HG02759 (cell line): Measurements from ENCODE around the gene DLX4.

ENCODE experiments used
- ATAC-seq: cut with Tn5 transposase; IDR thresholded peaks from one replicate; pipeline ENCODE4 v1.9.1; 2021; ENCODE audit warnings: mild to moderate bottlenecking, moderate library complexity; ENCODE audit not compliant: unreplicated experiment

Gene DLX4

DNA sequence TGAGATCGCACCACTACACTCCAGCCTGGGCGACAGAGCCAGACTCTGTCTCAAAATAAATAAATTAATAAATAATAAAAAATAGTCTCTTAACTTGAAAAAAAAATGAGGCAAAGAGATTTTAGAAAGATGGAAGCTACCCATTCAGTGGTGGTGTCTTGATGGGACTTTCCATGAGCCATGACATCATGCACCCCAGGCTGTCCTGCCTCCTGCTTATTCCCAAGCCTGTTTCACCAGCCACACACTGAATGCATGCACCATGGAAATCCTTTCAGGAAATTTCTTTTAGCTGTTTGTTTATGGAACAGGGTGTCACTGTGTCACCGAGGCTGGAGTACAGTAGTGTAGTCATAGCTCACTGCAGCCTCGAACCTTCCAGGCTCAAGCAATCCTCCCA is 34.9 kb downstream of the DLX4 start:
- no peak for ATAC-seq

DNA sequence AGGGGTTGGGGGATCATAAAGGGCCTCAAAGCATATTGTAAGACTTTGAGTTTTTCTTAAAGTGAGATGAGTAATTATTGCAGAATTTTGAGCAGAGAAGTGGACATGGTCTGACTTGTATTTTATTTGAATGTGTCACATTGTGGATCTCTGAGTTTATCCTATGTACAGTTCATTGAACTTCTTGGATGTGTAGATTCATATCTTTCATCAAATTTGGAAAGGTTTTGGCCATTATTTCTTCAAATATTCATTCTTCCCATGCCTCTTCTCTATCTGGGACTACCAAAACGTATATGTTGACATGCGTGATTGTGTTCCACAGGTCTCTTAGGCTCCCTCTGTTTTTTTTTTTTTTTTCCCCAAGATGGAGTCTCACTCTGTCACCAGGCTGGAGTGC is 40.3 kb downstream of the DLX4 start:
- no peak for ATAC-seq

DNA sequence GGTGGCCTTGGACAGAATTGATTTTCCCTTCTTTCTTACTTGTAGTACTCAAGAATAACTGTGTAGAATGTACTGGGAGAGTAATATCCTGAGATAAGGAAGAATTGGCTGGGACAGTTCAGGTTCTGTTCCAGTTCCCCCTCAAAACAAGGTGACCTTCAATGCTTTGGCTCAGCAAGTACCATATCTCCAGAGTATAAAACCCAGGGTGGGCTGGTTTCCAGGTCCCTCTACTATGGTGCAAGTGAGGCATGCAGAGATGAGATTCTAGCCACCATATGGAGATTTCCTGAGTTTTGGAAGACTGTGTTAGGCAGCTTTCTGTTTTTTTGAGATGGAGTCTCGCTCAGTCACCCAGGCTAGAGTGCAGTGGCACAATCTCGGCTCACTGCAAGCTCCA is 44.1 kb downstream of the DLX4 start:
- ATAC-seq: no peak

DNA sequence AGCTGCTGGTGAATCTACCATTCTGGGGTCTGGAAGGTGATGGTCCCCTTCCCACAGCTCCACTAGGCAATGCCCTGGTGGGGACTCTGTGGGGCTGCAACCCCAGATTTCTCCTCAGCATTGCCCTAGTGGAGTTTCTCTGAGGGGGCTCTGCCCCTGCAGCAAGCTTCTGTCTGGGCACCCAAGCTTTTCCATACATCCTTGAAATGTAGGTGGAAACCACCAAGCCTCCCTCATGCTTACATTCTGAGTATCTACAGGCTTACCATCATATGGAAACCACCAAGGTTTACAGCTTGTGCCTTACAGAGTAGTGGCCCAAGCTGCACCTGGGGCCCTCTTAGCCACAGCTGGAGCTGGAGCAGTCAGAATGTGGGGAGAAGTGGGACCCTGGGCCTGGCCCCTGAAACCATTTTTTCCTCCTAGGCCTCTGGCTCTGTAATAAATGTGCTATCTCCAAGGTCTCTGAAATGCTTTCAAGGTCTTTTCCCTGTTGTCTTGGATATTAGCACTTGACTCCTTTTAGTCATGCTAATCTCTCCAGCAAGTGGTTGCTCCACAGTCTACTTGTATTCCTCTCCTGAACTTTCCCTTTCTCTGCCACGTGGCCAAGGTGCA is 45.6 kb downstream of the DLX4 start:
- no peak for ATAC-seq

DNA sequence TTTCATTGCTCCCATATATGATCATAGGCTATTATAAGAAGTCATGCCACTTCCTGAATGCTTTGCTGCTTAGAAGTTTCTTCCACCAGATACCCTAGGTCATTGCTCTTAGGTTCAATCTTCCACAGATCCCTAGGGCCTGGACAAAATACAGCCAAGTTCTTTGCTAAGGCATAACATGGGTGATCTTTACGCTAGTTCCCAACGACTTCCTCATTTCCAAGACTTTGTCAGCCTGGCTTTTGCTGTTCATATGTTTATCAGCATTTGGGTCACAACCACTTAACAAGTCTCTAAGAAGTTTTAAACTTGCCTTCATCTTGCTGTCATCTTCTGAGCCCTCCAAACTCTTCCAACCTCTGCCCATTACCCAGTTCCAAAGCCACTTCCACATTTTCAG is 46.2 kb downstream of the DLX4 start:
- no peak for ATAC-seq

- no peak for ATAC-seq
Measured at GRCh38 chr17:50018909-50019308, 49.9 kb downstream of the DLX4 start.

DNA sequence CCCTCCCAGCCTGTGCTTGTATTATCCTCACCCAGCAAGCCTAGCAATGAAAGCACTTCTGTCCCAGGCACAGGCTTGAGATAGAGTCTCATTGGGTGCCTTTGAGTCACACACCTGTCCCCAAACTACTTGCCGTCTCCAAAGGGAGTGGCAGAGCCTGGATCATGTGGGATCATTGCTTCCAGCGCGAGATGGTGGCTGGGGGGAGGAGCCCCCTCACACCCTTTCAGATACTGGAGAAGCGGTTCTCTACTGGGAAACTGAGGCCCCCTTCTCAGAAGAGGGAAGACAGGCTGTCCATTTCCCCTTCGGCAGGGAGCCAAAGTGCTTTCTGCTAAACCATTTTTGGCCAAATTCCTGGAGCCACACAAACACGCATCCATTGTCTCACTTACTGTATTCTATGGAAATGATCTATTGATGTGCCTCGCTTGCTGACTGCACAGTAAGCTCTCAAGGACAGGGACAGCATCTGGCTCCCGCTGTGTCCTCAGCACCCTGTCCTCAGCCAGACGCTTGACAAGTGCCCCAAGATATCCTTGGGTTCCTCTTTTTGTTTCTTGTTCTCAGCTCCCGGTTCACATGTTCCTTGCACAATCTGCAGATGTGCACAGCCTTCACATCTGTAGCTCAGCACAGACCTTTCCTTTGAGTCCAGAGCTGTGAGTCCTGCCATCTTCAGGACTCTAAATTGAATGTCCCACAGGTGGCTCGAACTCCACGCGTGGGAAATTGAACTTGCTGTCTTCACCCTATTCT is 52.0 kb downstream of the DLX4 start:
- no peak for ATAC-seq

DNA sequence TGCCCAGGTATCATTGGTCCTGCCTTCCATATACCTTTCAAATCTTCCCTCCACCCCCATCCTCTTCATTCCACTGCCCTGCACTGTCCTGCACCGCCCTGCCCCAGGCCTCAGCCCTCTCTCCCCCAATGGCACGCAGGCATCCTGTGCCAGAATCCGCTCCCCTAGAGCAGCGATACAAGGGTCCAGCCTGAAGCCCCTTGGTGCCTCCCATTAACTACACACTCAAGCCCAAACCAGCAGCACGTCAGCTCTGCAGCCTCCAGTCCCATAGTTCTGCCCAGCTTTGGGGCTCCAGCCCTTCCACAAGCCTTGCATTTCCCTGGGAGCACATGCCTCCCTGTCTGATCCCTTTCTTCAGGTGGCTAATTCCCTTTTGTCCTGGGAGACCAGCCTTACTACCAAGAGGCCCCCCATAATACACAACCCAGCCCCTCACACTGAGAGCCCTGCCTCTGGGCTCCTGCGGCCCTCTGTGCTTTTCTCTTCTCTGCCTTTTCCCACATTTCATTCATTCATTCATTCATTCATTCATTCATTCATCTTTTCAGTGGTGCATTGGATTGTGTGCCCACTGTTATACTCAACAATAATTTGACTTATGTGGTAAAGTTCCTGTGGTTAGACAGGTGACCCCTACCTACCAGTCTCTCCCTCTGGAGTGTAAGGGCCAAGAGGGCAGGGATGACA is 52.8 kb downstream of the DLX4 start:
- ATAC-seq: no peak

DNA sequence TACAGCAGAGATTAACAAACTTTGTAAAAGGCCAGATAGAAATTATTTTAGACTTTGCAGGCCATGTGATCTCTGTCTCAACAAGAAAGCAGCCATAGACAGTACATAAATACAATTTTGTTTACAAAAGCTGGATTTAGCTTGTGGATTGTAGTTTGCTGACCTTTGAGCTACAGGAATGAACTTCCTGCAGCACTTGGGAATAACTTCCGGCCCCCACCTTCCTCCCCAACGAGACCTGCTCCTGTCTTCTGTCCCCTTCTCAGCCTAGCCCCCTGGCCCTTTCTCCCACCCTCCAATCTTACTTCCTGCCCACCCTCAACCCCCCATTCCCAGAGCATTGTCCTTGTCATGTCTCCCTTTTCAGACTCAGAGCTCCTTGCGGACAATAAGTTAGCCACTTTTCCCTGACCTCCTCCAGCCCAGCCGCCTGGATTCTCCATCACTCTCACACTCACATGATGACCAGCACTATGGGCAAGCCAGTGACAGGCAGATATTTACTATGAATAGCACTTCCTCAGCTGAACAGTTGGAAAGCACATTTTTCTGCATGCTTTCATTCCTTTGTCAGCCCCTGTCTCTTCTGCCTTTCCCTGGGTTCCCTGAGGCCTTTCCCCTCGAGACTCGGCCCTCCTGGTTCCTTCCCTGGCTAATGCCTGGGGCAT is 53.6 kb downstream of the DLX4 start:
- no peak for ATAC-seq

DNA sequence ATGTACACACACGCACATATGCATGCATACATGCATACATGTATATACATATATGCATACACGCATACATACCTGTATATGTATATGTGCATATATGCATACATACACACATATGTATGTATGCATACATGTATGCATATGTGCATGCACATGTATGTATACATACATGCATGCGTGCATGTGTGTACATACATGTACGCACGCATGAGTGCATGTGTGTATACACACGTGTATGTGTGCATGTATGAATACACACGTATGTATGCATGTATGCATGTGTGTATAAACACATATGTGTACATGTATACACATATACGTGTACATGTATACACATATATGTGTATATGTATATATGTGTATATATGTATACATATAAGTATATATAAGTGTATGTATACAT is 54.5 kb downstream of the DLX4 start:
- no peak for ATAC-seq
